ENCODE results near the gene CDH13.

GRCh38 chr16:83296505-83296904 is 669.7 kb downstream of the CDH13 start:
- TF ChIP-seq HDAC2 (IDR thresholded peaks at IDR 0.05) (no peak), ESRRA (IDR thresholded peaks at IDR 0.05; ENCODE audit: borderline replicate concordance, low read depth) (no peak), MAFF (IDR thresholded peaks at IDR 0.05; ENCODE audit: low read length) (no peak), BRD4 (IDR thresholded peaks at IDR 0.05) (no peak)

Measured in K562 (cell line).